GM19468 (cell line): Measurements from ENCODE around the gene SIK3.

ENCODE experiments used
- ATAC-seq: cut with Tn5 transposase; IDR thresholded peaks from one replicate; pipeline ENCODE4 v1.9.1; 2021; ENCODE audit warnings: mild to moderate bottlenecking, moderate library complexity, moderate number of reproducible peaks; ENCODE audit not compliant: unreplicated experiment; ENCODE audit errors: extremely low read depth

Gene SIK3

DNA sequence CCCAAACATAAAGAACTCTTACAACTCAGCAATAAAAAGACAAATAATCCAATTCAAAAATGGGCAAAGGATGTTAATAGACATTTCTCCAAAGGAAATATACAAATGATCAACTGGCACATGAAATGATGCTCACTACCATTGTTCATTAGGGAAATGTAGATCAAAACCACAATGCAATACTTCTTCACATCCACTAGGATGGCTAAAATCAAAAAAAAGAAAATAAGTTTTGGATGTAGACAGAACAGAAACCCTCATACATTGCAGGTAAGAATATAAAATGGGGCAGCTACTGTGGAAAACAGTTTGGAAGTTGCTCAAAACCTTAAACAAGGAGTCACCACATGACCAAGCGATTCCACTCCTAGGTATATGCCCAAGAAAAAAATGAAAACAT, 16.3 kb downstream of the SIK3 start:
- no peak for ATAC-seq

DNA sequence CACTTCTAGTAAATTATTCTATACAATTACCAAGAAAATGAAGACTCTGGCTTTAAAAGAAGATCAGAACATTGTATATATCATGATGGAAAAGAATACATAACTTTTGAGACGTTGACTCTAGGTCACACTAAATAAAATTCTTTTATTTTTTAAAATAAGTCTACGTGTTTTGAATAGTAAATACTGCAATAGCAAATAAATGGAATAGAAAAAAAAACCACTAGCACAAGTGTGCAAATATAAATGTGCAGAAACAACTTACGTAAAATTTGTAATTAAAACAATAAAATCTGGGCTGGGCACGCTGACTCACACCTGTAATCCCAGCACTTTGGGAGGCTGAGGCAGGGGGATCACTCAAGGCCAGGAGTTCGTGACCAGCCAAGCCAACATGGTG, 17.9 kb downstream of the SIK3 start:
- no peak for ATAC-seq

DNA sequence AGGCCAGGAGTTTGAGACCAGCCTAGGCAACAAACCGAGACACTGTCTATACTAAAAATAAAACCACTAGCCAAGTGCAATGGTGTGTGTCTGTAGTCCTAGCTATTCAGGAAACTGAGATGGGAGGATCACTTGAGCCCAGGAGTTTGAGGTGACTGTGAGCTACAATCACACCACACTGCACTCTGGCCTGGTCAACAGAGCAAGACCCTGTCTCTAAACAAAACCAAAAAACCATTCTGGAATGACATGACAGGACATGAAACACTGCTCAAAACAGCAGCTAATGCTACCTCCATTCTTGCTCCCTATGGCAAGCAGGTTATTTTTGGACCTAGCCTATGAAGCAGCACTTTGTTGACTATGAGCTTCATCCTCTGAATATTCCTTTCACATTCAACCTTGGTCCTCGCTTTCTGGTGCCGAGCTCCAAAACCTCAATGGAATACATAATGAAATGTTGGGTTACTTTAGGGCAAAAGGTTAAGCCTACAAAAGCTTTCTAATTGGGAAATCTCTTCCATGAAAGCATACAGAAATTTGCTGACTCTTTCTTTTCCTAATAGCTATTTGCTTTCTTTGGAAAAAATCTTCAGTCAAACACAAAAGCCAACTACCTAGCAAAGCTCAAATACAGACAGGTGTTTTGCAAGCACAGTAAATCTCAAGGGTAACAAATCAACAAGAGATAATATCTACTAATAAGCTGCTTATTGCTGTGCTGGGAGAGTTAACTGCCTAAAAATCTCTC, 21.1 kb downstream of the SIK3 start:
- ATAC-seq, result peak; percentile 42

DNA sequence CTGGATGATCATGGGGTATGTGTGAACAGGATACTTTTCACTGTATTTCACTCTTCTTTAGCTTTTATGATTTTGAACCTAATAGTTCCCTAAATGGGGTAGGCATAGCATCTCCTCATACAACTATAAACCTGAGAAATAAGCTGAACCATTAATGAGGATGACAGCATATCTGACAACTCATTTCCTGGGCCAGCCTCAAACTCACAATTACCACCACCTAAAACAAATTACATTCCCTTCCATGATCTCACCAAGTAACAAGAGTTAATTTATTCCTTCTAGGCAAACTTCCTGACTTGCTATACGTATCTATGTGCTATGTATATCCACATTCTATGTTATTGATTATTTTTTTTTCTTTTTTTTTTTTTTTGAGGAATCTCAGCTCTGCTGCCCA, 23.0 kb downstream of the SIK3 start:
- ATAC-seq, result no peak

DNA sequence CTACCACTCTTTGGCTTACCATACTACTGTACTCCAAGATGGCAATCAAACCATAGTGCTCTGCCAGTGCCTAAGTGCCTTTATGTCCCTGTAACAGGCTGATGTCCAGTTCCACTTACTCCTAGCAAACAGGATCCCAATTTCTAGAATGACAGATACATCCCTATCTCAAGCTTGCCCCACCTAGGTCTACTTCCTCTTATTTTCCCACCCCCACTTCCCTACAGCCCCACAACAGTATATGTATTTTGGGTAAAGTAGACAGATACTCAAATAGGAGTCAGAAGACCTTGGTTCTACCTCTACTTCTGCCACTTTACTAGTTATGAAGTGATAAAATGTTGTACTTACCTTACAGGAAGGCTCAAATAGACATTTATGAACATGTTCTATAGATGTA, 24.1 kb downstream of the SIK3 start:
- ATAC-seq, result no peak

DNA sequence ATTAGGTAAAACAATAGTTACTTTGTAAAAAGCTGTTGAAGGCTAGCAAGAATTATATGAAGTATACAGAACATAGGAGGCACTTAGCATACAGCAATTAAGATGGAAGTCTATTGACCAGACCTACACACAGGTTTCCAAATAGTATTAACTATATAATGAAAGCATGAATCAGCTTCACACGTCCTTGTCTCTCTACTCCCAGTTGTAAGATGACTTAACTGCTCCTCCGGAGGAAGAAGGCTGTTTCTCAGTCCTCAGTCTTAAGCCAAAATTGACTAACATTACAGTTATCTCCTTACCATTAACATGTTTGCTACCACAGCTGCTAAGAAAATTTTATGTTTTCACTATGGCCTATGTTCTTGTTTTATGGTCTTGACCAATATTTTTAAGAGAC, 24.7 kb downstream of the SIK3 start:
- no peak for ATAC-seq

DNA sequence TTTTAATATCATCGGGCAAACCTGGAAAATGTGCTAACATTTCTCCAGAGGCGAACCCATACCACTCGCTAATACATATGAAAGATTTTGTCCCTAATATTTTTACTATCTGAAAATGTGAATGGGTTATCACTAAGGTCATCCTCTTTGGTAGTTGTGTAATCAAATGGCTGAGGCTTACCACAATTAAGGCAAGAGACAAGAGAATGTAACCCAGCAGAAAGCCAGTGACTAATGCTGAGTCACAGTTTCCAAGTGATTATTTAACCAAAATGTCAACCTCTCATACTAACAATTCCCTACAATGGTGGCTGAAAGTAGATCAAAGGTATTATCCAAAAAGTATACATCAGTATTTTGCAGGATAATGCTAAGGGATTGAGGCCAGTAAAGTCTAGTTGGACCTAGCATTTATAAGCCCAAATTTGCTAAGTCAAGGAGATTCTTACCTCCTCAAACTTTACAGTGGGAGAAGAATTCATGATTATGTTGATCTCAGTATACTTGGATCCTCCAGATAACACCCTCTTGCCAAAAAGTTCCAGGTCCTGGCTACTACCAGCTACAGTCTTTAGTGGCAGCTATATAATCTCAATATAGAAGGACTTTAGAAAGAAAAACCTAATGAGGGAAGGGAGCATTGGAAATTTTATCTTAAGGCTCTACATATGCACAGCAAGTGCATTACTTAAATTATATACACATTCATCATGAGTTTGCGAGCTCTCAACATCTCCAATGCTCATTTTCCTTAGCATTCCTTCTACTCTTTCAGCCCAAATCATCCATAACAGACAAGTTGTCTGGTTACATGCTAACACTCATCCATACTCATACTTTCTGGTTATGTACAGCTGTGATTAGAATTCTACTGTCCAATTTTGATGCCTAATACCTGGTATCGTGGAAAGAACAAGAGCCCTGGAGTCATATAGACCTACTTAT, 25.4 kb downstream of the SIK3 start:
- no peak for ATAC-seq

DNA sequence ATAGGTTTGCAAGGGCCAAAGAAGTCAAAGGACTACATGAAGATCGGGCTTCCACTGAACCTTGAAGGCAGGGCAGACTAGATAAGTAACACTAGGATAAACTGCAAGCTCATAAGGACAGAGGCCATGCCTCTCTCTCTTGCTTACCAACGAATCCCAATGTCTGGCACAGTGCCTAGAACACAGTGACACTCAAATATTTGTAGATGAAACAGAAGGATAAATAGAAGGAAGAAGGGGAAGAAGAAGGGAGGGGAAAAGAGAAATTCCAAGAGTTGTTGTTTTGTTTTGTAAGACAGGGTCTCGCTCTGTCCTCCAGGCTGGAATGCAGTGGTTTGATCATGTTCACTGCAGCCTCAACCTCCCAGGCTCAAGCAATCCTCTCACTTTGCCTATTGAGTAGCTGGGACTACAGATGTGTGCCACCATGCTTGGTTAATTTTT, 26.9 kb downstream of the SIK3 start:
- ATAC-seq, result no peak

DNA sequence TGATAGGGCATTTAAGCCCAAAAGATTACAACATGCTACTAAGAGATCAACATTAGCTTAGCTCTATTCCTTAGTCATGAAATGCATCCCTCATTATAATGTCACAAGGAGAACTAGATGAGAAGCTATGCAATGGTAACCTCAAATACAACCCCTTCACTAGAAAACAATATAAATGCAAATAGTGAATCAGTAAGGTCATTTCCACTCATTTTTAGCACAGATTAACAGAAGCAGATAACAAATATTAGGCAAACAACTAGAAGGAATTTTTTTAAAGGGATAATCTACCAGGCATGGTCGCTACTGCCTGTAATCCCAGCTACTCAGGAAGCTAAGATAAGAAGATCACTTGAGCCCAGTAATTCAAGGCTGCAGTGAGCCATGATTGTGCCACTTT, 28.2 kb downstream of the SIK3 start:
- no peak for ATAC-seq

DNA sequence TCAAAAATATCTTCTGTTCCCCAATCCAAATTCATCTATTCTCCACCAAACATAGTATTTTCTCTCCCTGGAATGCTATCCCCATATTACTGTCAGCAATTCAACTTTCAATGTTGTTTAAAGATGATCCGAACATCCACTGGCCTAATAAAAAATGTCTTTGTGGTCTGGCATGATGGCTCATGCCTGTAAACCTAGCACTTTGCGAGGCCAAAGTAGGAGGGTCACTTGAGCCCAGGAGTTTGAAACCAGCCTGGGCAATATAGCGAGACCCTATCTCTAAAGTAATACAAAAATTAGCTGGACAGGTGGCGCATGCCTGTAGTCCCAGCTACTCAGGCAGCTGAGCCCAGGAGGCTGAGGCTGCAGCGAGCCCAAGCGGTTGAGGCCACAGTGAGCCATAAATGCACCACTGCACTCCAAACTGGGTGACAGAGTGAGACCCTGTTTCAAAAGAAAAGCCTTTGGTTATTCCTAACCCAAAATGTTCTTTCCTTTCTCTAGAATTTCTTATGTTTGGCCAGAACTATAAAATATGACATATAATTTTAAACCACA, 29.8 kb downstream of the SIK3 start:
- ATAC-seq, result no peak

DNA sequence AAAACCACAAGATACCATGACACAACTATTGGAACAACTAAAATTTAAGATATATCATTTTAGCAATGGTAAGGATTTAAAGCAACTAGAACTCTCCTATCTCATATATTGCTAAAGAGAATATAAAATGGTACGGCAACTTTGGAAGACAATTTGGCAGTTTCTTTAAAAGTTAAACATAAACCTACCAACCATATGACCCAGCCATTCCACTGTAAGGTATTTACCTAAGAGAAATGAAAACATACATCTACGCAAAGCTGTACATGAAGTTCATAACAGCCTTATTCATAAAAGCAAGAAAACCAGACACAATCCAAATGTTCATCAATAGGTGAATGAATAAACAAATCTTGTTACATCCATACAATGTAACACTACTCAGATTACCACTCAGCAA, 31.3 kb downstream of the SIK3 start:
- ATAC-seq, result no peak

DNA sequence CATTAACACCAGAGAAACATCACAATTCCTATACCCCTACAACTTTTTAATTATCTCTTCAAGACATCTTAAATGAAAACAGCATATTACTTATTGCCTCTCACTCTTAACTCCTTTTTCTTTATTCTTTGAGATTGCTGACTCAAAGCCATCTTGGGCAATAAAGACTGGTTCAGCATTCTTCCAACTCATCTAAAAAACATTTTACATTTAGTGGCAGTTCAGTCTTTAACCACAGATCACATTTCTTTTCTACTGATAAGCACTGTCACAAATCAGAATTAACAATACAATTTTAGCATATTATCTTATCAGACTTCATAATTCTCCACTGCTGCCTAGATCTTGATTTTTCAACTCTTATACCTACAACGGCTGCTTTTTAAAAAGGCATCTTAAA, 34.0 kb downstream of the SIK3 start:
- ATAC-seq, result no peak

DNA sequence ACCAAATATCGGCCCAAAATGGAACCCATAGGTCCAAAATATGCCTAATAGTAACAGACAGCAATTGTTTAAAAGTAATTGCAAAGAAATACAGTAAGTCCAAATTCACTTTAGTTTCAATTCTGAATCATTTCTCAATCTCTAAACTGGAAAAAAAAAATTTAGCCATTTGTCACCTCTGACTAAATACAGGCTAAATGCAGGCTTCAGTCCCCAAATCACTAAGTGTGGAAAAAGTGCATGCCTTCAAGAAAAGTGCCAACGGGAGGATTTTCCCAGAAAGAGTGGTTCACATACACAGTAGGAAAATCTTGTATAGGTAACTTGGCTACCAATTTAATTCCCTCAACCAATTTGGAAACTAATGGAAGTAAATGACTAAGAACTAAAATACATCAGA, 35.7 kb downstream of the SIK3 start:
- ATAC-seq, result no peak

DNA sequence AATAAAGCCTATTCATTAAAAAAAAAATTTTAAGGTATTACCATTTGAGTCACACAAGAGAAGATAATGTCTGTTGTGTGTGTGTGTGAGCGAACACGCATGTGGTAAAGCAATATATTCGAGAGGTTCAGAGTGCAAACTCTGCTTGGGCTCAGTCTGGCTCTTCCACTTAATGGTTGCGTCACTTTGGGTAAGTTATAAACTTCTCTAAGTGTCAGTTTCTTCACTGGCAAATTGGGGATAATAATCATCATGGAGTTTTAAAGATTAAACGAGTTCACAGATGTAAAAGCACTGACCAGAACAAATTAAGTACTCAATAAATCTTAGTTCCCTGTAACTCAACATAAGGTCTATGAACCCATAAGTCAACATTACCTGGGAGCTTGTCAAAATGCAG, 37.0 kb downstream of the SIK3 start:
- no peak for ATAC-seq

DNA sequence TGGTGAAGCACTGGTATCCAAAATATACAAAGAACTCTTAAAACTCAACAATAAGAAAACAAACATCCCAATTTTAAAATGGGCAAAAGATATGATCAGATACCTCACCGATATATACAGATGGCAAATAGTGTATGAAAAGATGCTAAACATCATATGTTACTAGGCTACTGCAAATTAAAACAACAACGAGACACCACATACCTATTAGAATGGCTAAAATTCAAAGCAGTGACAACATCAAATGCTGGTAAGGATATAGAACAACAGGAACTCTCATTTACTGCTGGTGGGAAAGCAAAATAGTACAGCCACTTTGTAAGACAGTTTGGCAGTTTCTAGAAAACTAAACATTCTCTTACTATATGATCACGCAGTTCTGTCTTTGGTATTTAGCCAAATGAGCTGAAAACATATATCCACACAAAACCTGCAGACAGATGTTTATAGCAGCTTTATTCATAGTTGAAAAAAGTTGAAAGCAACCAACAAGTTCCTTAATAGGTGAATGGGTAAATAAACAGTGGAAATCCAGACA, 38.5 kb downstream of the SIK3 start:
- no peak for ATAC-seq

DNA sequence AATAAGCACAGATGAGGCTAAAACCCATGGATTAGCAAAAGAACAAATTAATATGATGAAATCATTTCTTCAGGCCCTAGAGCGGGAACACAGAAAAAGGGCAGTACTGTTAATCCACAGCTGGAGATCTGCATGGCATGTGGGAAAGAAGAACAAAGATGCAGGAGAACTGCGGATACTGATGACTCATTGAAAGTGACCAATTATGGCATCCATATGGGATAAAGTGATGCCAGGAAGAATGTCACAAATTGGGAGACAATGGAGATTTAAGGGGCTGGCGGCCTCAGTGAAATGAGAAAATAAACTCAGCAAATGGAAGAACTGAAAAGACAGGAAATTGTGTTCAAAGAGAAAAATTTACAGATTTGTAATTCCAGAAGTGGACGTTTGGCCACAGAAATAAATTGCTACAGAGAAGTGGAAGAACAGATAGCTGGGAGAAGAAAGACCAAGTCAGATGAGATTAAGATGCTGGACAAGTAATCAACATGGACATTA, 39.4 kb downstream of the SIK3 start:
- no peak for ATAC-seq

DNA sequence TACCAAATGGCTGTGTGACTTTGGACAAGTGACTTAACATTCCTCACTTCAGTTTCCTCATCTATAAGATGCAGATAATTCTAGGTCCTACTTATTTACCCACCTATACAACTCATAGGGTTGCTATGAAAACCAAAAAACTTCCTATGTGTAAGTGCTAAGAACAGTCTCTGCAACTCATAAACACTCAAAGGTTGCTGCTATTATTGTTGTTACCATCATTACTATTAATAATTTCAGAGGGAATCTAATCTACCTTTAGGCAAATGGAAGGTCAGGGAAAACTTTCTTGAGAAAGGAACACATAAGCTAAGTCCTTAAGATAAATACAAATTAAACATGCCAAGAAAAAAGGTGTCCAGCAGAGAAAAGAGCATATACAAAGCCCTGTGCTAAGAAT, 40.5 kb downstream of the SIK3 start:
- ATAC-seq, result no peak

DNA sequence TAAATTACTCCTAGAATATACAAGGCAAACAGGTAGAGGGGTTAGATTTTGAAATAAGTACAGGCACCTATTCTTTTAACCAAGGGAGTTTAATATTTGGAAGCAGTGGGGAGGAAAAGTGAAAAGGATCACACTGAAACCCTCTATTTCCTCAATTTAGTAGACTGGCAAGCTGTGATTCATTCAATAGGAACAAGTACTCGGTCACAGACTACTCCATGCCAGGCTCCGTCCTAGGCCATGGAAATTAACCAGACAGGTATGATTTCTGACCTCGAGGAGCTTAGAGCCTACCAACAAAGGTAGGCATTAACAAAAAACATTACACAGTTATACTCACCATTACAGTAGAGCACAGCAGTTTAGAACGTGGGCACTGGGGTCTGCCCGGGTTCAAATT, 40.9 kb downstream of the SIK3 start:
- ATAC-seq, result no peak

DNA sequence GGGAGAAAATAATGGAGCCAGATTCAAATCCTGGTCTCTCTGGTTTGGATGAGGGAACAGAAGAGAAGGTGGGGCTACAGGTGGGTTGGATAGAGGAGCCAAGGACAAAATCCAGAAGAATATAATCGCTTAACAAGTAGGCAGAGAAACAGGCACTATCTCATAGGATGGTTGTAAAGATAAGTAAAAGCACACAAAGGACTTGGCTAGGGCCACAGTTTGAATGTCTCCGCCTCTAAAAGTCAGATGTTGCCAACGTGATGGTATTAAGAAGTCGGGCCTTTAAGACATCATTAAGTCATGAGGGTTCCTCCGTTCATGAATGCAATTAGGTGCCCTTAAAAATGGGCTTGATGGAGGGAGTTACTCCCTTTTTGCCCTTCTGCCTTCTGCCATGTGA, 42.8 kb downstream of the SIK3 start:
- ATAC-seq, result no peak

DNA sequence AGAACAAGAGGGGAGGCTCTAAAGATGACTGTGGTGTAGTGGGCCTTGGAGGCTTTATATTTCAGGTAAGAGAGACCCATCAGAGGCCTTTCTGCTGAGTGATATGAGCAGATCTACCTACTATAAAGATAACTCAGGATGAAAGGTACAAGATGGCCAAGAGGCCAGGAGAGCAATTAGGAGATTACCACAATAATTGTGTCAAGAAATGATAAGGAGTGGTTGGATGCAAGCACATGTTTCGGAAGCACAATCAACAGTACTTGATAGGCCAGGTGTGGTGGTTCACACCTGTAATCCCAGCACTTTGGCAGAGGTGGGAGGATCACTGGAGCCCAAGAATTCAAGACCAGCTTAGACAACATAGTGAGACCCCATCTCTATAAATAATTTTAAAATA, 43.8 kb downstream of the SIK3 start:
- no peak for ATAC-seq
